ENCODE data around the gene RASGRF2.
"Not testable (repeated sequence)": the region's sequence is repeated elsewhere in the genome, so short reads cannot be mapped to it uniquely, and the experiment has no call there.

Gene RASGRF2

DNA sequence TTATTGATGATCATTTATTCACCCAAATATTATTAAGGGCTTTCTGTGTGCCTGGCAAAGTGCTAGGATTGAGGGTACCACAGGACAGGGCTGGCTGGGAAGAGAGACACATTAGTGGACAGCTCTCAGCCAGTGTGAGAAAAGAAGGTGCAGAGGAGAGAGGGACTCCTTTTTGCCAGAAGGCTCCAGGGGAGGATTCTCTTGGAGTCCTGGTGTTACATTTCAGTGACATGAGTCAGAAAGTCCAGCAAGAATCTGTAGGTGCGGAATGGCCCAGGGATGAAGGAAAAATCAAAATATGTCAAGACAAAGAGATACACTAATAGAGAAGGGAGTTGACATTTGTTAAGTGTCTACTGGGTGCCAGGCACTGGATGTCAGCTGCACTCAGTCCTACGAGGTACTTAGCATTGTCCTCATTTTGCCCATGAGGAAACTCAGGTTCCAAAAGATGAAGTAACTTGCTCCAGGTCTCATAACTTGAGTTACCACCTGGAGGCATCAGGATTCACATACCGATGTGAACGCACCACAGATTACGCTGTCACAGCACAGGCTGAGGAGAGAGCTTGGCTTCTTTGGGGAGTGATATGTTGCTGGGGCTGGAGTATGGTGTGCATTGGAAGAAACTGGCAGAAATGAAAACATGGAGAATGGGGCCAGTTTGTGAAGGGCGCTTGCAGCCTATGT lies 60.5 kb downstream of the RASGRF2 start:
- DNase-seq (ENCODE audit: low read depth), result no peak

DNA sequence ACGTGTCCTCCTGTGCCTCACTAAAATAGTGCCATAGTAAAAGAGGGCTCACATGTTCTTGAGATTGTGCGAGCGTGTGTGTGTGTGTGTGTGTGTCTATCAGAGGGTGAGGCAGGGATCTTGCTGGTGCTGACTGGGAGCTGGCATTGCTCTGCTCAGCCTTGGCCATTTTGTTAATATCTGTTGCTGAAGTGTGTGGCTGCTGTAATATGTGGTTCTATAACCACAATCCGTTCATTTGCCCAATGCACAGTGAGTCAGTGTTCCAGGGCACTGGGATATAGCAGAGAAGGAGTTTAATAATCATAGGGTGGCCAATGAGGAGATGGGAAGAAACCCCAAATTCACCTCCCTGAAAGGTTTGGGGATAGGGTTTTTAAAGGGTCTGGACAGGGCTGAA lies 61.3 kb downstream of the RASGRF2 start:
- DNase-seq (ENCODE audit: low read depth), result peak; percentile 5

DNA sequence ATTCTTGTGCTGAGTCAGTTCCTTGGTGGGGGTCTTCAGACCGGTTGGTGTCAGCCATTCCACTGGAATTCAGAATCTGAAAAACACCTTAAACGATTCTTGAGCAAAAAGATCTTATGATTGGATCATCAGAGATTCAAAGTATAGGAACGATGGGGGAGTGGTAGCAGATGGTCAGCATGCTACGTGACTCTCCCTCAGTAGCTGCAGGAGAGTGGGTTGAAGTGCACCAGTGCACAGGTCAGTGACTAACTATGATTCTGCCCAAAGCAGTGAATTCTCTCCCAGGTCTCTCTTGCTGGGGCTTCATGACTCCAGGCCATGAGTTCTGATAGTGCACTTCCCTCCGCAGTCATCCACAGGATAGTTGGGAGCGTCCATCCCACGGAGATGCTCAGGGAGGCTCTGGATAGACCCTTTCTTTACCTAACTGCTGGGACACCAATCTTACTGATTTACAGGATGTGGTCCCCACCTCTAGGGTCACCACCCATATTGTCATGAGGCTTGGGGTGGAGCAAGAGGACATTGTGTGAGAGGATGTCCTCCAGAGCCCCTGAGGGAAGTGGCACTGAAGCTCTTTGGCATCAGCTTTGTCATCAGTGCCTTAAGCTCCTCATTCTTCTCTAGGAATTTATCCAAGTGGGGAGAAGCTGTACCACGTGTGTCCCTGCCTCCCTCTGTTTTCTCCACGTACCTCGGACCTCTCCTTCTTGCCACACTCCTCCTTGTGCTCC lies 62.0 kb downstream of the RASGRF2 start:
- no peak for DNase-seq (ENCODE audit: low read depth)

DNA sequence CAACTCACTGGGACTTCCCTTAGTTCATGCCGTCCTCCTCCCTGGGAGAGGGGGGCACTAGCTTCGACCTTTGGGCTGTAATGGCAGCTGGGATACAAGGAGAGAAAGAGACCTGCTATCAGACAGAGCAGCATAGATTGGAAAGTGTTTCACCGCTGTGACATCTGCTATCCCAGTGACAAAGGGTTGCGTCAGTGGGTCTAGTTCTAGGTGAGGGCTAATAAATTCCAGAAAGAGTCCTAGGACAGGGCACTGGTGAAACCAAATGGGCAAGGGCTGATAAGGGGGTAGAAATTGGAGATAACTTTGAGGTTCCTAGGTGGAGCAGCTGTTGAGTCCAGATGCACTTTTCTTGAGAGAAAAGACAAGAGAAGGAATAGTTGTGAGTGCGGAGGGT lies 62.5 kb downstream of the RASGRF2 start:
- no peak for DNase-seq (ENCODE audit: low read depth)

DNA sequence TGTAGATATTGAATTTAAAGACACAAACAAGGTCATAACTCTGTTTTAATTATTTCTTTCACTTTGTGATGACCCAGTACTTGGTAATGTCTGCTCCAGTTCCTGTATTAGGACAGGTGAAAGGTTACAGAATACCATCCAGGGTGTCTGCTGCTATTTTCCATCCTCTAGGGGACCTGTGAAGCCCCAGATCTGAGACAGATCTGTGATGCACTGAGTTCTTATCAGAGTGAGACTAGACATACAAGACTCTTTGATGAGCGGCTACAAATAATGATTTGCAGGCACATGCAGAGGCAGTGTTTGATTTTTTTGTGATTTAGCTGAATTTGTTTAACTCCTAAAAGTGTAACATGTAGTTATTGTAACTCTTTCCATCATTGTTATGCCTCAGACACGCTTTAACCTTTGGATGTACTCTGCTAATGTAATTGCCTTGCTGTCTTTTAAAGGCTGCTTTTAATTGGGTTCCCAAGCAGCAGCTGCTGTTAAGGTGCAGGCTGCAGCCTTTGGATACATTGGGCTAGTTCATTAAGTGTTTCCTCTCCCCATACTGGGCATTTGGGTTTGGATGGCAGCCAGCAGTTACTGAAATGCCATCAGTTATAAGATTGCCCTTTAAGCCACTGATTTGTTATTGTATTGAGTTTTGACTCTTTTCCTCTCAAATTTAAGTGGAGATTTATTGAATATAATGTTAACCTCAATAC lies 63.3 kb downstream of the RASGRF2 start:
- no peak for DNase-seq (ENCODE audit: low read depth)

DNA sequence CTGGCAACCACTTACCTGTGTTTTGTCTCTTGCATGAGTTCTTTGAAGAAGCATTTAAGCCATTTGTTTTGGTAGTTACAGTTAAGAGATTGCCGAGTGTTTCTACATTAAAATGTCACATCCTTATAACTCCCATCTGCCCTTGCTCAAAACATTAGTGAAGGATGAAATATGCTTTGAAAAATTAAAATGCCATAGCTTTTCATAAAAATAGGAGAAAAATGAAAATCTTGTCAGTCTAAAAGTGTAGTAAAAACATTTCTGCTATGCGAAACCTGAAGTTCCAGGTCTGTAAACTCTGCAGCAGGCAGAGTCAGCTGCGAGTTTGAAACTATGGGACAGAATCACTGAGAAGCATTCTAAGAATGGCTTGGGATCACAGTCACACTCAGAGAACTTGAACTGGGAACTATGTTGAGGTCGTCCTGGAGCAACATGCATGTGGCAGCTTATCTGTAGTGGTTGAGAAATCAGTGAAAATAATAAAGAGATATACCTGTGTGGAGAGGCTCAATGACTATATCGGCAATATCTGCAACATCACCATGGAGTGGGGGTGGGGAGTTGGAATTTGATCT lies 67.4 kb downstream of the RASGRF2 start:
- DNase-seq (ENCODE audit: low read depth), result no peak

DNA sequence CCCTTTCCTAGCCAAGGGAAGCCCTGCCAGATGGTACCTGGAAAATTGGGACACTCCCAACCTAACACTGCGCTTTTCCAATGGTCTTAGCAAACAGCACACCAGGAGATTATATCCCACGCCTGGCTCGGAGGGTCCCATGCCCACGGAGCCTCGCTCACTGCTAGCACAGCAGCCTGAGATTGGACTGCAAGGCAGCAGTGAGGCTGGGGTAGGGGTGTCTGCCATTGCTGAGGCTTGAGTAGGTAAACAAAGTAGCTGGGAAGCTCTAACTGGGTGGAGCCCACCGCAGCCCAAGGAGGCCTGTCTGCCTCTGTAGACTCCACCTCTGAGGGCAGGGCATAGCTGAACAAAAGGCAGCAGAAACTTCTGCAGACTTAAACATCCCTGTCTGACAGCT lies 68.7 kb downstream of the RASGRF2 start:
- not testable (repeated sequence) for DNase-seq (ENCODE audit: low read depth)

DNA sequence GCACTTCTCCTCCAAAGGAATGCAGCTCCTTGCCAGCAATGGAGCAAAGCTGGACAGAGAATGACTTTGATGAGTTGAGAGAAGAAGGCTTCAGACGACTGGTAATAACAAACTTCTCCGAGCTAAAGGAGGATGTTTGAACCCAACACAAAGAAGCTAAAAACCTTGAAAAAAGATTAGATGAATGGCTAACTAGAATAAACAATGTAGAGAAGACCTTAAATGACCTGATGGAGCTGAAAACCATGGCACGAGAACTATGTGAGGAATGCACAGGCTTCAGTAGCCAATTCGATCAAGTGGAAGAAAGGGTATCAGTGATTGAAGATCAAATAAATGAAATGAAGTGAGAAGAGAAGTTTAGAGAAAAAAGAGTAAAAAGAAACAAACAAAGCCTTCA lies 69.6 kb downstream of the RASGRF2 start:
- not testable (repeated sequence) for DNase-seq (ENCODE audit: low read depth)

DNA sequence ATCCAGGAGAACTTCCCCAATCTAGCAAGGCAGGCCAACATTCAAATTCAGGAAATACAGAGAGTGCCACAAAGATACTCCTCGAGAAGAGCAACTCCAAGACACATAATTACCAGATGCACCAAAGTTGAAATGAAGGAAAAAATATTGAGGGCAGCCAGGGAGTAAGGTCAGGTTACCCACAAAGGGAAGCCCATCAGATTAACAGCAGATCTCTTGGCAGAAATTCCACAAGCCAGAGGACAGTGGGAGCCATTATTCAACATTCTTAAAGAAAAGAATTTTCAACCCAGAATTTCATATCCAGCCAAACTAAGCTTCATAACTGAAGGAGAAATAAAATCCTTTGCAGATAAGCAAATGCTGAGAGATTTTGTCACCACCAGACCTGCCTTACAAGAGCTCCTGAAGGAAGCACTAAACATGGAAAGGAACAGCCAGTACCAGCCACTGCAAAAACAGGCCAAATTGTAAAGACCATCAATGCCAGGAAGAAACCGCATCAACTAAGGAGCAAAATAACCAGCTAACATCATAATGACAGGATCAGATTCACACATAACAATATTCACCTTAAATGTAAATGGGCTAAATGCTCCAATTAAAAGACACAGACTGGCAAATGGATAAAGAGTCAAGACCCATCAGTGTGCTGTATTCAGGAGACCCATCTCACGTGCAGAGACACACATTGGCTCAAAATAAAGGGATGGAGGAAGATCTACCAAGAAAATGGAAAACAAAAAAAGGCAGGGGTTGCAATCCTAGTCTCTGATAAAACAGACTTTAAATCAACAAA lies 70.3 kb downstream of the RASGRF2 start:
- DNase-seq (ENCODE audit: low read depth), result not testable (repeated sequence)

DNA sequence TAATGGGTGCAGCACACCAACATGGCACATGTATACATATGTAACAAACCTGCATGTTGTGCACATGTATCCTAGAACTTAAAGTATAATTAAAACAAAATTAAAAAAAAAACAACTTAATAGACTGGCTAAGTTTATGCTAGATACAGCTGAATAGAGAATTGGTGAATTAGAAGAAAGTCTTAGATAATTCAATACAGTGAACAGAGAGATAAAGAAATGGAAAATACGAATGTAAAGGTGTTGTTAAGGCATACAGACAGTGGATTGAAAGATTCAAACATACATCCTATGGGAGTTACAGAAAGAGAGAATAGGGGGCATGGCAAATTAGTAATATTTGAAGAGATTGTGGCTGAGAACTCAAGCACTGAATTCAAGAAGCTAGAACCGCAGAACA lies 75.4 kb downstream of the RASGRF2 start:
- DNase-seq (ENCODE audit: low read depth), result no peak

DNA sequence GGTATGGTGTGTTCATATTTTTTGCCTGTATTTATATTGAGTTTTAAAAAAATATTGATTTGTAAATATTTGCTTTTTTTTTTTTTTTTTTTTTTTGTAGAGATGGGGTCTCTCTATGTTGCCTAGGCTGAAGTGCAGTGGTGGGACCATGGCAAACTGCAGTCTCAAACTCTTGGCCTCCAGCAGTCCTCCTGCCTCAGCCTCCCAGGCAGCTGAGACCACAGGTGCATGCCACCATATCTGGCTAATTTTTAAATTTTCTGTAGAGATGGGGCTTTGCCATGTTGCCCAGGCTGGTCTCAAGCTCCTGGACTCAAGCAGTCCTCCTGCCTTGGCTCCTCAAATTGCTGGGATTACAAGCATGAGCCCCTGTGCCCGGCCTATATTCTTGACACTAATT lies 78.3 kb downstream of the RASGRF2 start:
- no peak for DNase-seq (ENCODE audit: low read depth)

DNA sequence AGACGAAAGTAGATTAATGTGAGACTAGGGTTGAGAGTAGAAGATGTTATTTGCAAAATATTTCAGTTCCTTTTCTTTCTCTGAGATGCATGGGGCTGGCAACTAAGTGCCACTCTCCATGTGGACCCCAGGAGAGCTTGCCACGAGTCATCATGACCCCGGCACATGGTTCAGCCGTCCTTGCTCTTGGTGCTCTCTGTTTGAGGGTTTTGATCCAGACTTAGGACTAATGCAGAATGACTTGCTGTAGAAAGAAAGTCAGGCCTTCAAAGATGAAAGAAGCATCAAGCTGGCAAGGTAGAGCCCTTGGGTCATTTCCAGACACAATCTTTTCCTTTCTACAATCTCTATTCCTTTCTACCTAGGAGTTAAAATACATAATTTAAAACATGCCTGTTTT lies 84.7 kb downstream of the RASGRF2 start:
- DNase-seq (ENCODE audit: low read depth), result no peak

DNA sequence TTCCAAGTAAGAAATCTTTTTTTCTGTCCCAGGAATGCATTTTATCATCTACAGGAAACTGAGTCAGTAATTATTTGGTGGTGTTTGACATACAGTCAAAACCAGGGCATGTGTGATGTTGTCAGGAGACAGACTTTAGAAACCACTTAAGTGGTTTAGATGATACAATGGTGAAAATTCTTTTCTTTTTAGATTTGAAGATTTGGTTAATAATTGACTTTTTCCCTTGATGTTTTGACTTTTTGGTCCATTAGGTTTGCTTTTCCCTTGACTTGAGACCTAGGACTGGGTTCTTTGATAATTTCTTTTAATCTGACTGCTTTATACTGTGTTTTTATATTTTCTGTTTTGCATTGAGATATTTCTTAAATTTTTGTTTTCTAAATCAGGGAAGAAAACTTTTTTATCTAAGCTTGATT lies 85.2 kb downstream of the RASGRF2 start:
- DNase-seq (ENCODE audit: low read depth), result no peak

DNA sequence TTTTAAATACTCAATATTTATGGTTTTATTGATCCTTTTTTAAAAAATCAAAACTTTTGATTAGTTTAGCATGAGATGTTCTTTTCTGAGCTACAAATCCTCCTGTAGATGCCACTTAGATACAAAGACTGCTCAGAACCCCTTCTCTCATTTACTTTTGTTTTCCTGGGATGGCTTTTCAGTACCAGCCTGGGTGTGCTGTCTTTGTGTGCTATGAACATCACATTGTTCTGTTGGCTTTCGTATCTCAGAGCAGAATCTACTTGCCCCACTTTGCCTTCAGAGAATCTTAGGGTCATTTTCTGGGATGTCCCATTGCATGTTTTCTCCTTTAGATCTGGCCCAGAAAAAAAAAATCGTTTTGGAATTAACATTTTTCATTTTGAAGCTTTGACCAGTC lies 85.9 kb downstream of the RASGRF2 start:
- DNase-seq (ENCODE audit: low read depth), result no peak

DNA sequence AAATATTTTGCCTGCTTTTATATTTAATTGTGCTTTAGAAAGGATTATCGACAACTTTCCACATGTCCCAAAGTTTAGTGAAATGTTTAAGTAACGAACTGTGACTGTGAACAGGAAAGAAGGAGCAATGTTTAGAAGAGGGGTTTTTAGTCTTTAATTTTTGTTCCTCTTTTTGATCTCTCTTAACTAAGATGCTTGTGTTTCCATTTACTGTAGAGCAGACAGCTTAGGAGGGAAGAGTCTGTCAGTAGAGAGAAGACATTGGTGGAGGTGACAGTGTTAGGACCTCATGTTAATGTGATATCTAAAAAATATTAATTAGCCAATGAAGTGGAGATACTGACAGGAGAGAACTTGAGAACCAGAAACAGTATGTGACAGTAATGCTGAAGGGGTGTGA lies 92.2 kb downstream of the RASGRF2 start:
- DNase-seq (ENCODE audit: low read depth), result no peak

DNA sequence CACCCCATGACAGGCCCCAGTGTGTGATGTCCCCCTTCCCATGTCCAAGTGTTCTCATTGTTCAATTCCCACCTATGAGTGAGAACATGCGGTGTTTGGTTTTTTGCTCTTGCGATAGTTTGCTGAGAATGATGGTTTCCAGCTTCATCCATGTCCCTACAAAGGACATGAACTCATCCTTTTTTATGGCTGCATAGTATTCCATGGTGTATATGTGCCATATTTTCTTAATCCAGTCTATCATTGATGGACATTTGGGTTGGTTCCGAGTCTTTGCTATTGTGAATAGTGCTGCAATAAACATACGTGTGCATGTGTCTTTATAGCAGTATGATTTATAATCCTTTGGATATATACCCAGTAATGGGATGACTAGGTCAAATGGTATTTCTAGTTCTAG lies 93.1 kb downstream of the RASGRF2 start:
- not testable (repeated sequence) for DNase-seq (ENCODE audit: low read depth)

DNA sequence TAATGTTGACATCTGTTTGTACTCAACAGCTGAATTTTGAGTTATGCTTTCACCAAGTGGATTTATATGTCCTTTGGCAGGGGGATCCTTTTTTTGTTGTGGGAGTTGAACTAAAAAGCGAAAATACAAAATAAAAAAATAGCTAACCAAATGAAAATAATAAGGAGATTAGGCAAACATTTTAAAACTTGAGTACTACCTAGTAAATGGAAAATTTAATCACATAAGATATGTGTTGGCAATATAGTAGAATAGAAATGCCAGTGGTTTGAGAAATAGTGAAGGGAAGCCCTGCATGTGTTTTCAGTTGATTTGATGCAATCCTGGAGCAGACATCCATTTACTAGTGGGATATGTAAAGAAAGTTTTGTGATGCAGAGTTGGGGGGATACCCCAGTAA lies 98.0 kb downstream of the RASGRF2 start:
- DNase-seq (ENCODE audit: low read depth), result peak; percentile 27

DNA sequence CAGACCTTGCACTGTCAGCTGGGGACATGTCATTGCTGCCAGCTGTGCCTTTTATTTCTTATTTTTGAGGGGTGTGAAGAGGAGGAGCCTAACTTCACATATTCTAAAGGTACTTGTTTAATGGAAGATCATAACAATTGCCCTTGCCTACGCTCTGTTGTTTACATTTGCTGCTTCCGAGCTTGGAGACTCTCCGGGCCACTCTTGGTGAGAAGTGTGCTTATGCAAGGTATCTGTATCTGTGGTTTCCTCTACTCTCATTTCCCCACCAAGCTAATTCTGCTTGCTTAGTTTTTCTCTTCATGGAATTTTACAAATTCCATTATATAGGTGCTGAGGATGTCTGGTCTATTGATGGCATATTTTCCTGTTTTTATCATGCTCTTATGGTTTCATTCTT lies 105.3 kb downstream of the RASGRF2 start:
- no peak for DNase-seq (ENCODE audit: low read depth)

DNA sequence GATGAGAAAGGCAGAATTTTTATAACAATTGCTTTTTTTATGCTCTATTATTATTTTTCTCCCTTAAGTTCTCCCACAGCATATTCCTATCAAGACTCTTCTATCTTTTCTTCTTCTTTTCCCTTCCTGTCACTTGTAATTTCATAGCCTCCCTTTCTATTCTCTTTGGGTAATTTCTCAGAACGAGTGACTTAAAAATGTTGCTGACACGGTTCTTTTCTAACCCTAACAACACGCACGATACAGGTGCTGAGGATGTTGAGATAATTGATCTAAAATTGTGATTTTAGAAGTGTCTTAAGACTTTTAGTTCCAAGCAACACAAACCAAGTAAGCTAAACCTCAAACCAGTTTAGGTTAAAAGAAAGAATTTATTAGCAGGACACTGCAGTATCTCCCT lies 105.9 kb downstream of the RASGRF2 start:
- DNase-seq (ENCODE audit: low read depth), result no peak

DNA sequence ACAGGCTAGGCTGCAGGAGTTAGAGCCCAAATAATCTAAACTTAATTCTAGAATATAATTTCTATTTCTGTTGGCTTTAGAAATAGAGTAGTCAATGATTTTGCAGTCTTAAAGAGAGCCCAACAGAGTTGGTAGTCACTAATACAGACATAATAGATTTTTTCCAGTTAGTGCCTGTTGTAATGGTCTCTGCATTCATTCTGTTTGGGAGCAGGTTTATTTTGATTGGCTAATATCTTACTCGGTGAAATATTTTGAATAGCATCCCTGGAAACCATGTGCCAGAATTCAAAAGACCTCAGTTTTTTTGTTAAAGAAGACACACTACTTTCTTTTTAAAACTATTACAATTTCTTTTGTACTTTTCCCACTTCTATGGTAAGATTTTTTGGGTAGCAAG lies 107.2 kb downstream of the RASGRF2 start:
- no peak for DNase-seq (ENCODE audit: low read depth)

DNA sequence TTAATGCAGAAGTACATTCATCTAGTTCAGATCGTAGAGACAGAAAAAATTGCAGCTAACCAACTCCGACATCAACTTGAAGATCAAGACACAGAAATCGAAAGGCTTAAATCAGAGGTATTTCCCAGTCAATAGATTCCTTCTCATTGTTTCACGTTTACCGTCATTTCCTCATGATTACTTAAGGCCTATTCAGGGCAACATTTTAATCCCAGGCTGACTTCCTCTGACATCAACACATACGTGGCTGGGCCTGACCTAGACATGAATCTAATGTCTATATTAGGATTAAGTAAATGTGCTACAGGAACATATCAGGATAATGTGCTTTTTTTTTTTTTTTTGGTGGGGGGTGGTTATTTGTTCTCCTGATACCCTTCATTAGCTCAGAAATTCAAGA lies 107.9 kb downstream of the RASGRF2 start:
- no peak for DNase-seq (ENCODE audit: low read depth)

DNA sequence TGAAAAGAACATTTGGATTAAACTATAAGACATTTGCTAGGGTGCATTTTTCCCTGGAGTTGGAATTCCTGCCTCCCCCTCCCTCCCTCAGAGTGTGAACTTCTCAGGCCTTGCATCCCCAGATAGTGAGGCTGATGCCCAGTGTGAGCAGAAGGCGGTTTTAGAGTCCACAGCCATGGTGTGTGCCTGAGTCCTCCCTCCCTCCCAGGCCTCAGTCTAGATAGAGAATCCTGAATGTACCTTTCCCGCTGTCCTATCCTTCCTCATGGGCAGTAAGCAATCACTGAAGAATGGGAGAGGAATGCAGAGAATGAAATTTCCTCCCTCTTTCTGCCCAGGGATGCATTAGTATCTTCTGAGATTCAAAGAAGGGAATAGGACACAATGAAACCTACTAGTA lies 108.5 kb downstream of the RASGRF2 start:
- no peak for DNase-seq (ENCODE audit: low read depth)

All from fibroblast of gingiva (primary cell).